Panc1 (cell line): ENCODE results near the gene NWD2. TPM values are rescaled to one million over a fixed set of nuclear protein-coding genes. Genes with fewer than 3 reads are reported as not detected.

Experiments
- ATAC-seq: fragments of 200-7000 bp; cut with Tn5 transposase; 2 replicates; pipeline ENCODE4 v1.9.1; 2020; ENCODE audit warnings: mild to moderate bottlenecking, moderate library complexity
- BruUV-seq: library from RNA; stranded (reverse); fragments of 400-500 nt; replicated peaks from 2 replicates; lab custom pipeline; 2021; lab: Mats Ljungman, UMichigan
- CTCF ChIA-PET: fragments of 300-600 bp; sonication (Branson Sonifier 250); formaldehyde crosslinking; loops from one replicate; lab custom pipeline; 2022; ENCODE audit warnings: antibody characterized with exemption; lab: Charles Lee
- POLR2A ChIA-PET: fragments of 300-600 bp; sonication (Branson Sonifier 250); formaldehyde crosslinking; loops from one replicate; lab custom pipeline; 2022; ENCODE audit warnings: antibody characterized with exemption; lab: Charles Lee
- DNase-seq: peaks from one replicate; pipeline ENCODE4 v3.0.0-alpha.2; 2010; ENCODE audit warnings: low read depth, low spot score
- H3K27ac ChIP-seq: 2 replicates; pipeline ENCODE4 v1.5.1; 2011; ENCODE audit warnings: mild to moderate bottlenecking, low read length, inconsistent platforms
- H3K27me3 ChIP-seq: fragments of 200-500 bp; sonication (Bioruptor generic); 2 replicates; pipeline ENCODE4 v1.6.0; 2014; ENCODE audit warnings: low read length, inconsistent platforms; ENCODE audit not compliant: control insufficient read depth, insufficient read depth
- H3K36me3 ChIP-seq: fragments of 200-500 bp; sonication (Bioruptor generic); 2 replicates; pipeline ENCODE4 v1.5.1; 2014; ENCODE audit warnings: inconsistent platforms, mild to moderate bottlenecking, low read length, moderate library complexity; ENCODE audit not compliant: control insufficient read depth, insufficient read depth
- H3K4me1 ChIP-seq: 2 replicates; pipeline ENCODE4 v1.5.1; 2011; ENCODE audit warnings: inconsistent platforms, mild to moderate bottlenecking, low read length, moderate library complexity; ENCODE audit not compliant: control insufficient read depth, insufficient read depth
- H3K4me3 ChIP-seq, 2 experiments: 2 replicates each; pipeline ENCODE4 v1.5.1; 2011 to 2012; ENCODE audit warnings: low read depth in 2 of 2, low read length in 2 of 2, mild to moderate bottlenecking in 2 of 2, inconsistent platforms in 1 of 2, moderate library complexity in 1 of 2
- H3K9me3 ChIP-seq: fragments of 200-500 bp; sonication (Bioruptor generic); 2 replicates; pipeline ENCODE4 v1.5.1; 2014; ENCODE audit warnings: low read depth, mild to moderate bottlenecking, inconsistent platforms, low read length, moderate library complexity; ENCODE audit not compliant: control insufficient read depth, insufficient read depth
- POLR2AphosphoS5 ChIP-seq: IDR thresholded peaks from 2 replicates; pipeline ENCODE4 v1.6.1; 2012; ENCODE audit warnings: mild to moderate bottlenecking, low read depth, low read length, moderate library complexity
- SIN3A ChIP-seq: IDR thresholded peaks from 2 replicates; pipeline ENCODE4 v1.6.1; 2012; ENCODE audit warnings: low read depth, mild to moderate bottlenecking, low read length, moderate library complexity, borderline replicate concordance; ENCODE audit not compliant: insufficient read depth
- TCF7L2 ChIP-seq: IDR thresholded peaks from 2 replicates; pipeline ENCODE4 v1.6.1; 2011; ENCODE audit warnings: mild to moderate bottlenecking, low read depth, low read length, inconsistent platforms
- in situ Hi-C: cut with HindIII; loops from 2 replicates; pipeline ENCODE4 v1.10.0; 2016; ENCODE audit warnings: low sequenced_read_pairs, low pct_unique_long_range_greater_than_20kb
- intact Hi-C: fragments of 100-400 bp; cut with micrococcal nuclease; formaldehyde crosslinking; loops from one replicate; pipeline ENCODE4 v1.10.0; 2022; ENCODE audit not compliant: unreplicated experiment
- total RNA-seq: library from RNA; stranded (reverse); gene quantifications from one replicate; pipeline ENCODE4 v1.2.1, GENCODE V29; 2021; ENCODE audit not compliant: unreplicated experiment
- TF ChIP-seq, protein P1 (sequence below): fragments of 450-650 bp; IDR thresholded peaks from 2 replicates; pipeline ENCODE4 v1.5.1; 2017; ENCODE audit warnings: mild to moderate bottlenecking
- TF ChIP-seq, protein P2 (sequence below), 2 experiments: IDR thresholded peaks; 2 replicates each; pipeline ENCODE4 v1.6.1; 2011 to 2012; ENCODE audit warnings: low read depth in 2 of 2, control low read depth in 1 of 2, low read length in 1 of 2, mild to moderate bottlenecking in 1 of 2, moderate library complexity in 1 of 2; ENCODE audit not compliant: insufficient read depth in 1 of 2

Gene NWD2
- total RNA-seq, 1 experiment from 2014 or later: not detected

DNA sequence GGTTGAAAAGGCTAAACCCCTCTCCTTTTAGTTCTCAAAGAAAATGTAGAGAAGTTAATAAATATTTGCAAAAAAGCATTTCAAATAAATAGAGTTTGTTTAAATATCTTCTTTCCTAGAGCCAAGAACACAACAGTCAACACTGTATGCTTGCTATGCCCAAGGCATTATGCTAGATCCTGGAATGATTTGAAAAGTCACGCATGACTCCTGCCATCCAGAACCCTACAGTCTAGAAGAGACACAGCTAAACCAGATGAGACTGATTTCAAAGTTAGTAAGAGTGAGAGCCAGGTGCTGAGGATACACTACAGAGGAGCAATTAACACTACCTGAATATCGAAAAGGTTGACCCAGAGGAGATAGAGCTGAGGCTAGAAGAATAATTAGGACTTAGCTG lies 205.8 kb downstream of the NWD2 start:
- no peaks in the 10 kb centered on the region for H3K36me3 ChIP-seq
- TF ChIP-seq TCF7L2 (no peak), POLR2AphosphoS5 (no peak), SIN3A (no peak)
- TF ChIP-seq, protein P1, sequence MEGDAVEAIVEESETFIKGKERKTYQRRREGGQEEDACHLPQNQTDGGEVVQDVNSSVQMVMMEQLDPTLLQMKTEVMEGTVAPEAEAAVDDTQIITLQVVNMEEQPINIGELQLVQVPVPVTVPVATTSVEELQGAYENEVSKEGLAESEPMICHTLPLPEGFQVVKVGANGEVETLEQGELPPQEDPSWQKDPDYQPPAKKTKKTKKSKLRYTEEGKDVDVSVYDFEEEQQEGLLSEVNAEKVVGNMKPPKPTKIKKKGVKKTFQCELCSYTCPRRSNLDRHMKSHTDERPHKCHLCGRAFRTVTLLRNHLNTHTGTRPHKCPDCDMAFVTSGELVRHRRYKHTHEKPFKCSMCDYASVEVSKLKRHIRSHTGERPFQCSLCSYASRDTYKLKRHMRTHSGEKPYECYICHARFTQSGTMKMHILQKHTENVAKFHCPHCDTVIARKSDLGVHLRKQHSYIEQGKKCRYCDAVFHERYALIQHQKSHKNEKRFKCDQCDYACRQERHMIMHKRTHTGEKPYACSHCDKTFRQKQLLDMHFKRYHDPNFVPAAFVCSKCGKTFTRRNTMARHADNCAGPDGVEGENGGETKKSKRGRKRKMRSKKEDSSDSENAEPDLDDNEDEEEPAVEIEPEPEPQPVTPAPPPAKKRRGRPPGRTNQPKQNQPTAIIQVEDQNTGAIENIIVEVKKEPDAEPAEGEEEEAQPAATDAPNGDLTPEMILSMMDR: no peak
- TF ChIP-seq, protein P2, sequence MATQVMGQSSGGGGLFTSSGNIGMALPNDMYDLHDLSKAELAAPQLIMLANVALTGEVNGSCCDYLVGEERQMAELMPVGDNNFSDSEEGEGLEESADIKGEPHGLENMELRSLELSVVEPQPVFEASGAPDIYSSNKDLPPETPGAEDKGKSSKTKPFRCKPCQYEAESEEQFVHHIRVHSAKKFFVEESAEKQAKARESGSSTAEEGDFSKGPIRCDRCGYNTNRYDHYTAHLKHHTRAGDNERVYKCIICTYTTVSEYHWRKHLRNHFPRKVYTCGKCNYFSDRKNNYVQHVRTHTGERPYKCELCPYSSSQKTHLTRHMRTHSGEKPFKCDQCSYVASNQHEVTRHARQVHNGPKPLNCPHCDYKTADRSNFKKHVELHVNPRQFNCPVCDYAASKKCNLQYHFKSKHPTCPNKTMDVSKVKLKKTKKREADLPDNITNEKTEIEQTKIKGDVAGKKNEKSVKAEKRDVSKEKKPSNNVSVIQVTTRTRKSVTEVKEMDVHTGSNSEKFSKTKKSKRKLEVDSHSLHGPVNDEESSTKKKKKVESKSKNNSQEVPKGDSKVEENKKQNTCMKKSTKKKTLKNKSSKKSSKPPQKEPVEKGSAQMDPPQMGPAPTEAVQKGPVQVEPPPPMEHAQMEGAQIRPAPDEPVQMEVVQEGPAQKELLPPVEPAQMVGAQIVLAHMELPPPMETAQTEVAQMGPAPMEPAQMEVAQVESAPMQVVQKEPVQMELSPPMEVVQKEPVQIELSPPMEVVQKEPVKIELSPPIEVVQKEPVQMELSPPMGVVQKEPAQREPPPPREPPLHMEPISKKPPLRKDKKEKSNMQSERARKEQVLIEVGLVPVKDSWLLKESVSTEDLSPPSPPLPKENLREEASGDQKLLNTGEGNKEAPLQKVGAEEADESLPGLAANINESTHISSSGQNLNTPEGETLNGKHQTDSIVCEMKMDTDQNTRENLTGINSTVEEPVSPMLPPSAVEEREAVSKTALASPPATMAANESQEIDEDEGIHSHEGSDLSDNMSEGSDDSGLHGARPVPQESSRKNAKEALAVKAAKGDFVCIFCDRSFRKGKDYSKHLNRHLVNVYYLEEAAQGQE (IDR thresholded peaks at IDR 0.05; ENCODE audit: insufficient read depth in 1 of 2, low read depth in 2 of 2, low read length in 1 of 2): no peak
- ATAC-seq (no peak), DNase-seq (no peak)
- ChIA-PET CTCF (no interaction called here), POLR2A (no interaction called here)
- no TSS peak for BruUV-seq
- H3K4me3 ChIP-seq: no peak overlapping the region
- H3K4me1 ChIP-seq: no peaks in the 10 kb centered on the region
- no peak overlapping the region for H3K27ac ChIP-seq
- no peaks in the 10 kb centered on the region for H3K9me3 ChIP-seq
- in situ Hi-C loops (no loop called here), intact Hi-C loops (loop anchor here (5.0 to 10.0 kb wide), 2 partner anchors 352 to 584 kb away; no protein-coding TSS in a partner anchor)
- peaks cover 16% of the 10 kb centered on the region for H3K27me3 ChIP-seq

DNA sequence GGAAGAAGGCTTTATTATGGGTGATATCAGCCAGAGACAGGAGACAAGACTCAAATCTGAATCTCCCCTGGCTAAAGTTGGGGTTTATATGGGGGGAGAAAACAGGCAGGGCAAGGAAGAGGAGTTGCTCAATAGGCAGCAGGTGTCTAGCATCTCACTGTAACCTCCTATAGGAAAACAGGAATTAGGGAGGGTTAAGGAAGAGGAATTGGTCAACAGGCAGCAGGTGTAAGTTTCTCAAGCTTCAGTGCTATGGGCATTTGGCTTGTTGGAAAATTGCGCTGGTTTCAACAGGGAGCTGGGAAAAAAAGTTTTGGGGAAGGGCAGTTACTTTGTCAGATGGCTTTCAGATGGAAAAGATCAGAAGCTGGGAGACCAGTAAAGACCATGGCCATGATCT lies 206.4 kb downstream of the NWD2 start:
- no peaks in the 10 kb centered on the region for H3K36me3 ChIP-seq
- TF ChIP-seq POLR2AphosphoS5: no peak
- TF ChIP-seq, protein P2 (IDR thresholded peaks at IDR 0.05; ENCODE audit: insufficient read depth in 1 of 2, low read depth in 2 of 2, low read length in 1 of 2): no peak
- TF ChIP-seq, protein P1: no peak
- TF ChIP-seq TCF7L2: no peak
- no peak for TF ChIP-seq SIN3A
- ATAC-seq (no peak), DNase-seq (no peak)
- H3K27me3 ChIP-seq: peaks cover 16% of the 10 kb centered on the region
- H3K4me3 ChIP-seq: no peak overlapping the region
- ChIA-PET POLR2A (no interaction called here), CTCF (no interaction called here)
- intact Hi-C loops (loop anchor here (5.0 to 10.0 kb wide), 2 partner anchors 351 to 584 kb away; no protein-coding TSS in a partner anchor), in situ Hi-C loops (no loop called here)
- no TSS peak for BruUV-seq
- no peaks in the 10 kb centered on the region for H3K9me3 ChIP-seq
- H3K4me1 ChIP-seq: no peaks in the 10 kb centered on the region
- no peak overlapping the region for H3K27ac ChIP-seq
